GM12878 (cell line): ENCODE results near the gene KLHL5. TPM values are rescaled to one million over a fixed set of nuclear protein-coding genes. Genes with fewer than 3 reads are reported as not detected.

Source experiments
- ASH2L ChIP-seq: fragments of 300-600, 200-600 bp; sonication (generic); IDR thresholded peaks from 2 replicates; pipeline ENCODE4 v1.6.1; 2017; ENCODE audit warnings: low read depth, mild to moderate bottlenecking, borderline replicate concordance
- BRCA1 ChIP-seq: IDR thresholded peaks from 2 replicates; pipeline ENCODE4 v1.6.1; 2011; ENCODE audit warnings: low read depth, low read length, improper control_type of control experiment
- EGR1 ChIP-seq, 2 experiments: IDR thresholded peaks; 1 replicate in 1 of 2; 2 replicates in 1 of 2; pipeline ENCODE4 v1.6.1; 2011 to 2012; ENCODE audit warnings: low read depth in 2 of 2, low read length in 2 of 2, borderline replicate concordance in 1 of 2, mild to moderate bottlenecking in 1 of 2, moderate library complexity in 1 of 2
- ETV6 ChIP-seq, 2 experiments: fragments of 450-650 bp in 1 of 2; IDR thresholded peaks in 1 of 2; conservative IDR thresholded peaks in 1 of 2; 2 replicates each; pipeline ENCODE4 v1.6.1; 2014; ENCODE audit warnings: antibody characterized with exemption in 1 of 2, borderline replicate concordance in 1 of 2, low read depth in 1 of 2, mild to moderate bottlenecking in 1 of 2, moderate library complexity in 1 of 2
- FOXM1 ChIP-seq: IDR thresholded peaks from 2 replicates; pipeline ENCODE4 v1.6.1; 2012; ENCODE audit warnings: low read depth, mild to moderate bottlenecking, inconsistent platforms, low read length, moderate library complexity
- JUNB ChIP-seq: IDR thresholded peaks from 2 replicates; pipeline ENCODE4 v1.6.1; 2016; ENCODE audit warnings: antibody characterized with exemption, mild to moderate bottlenecking
- NFYA ChIP-seq: IDR thresholded peaks from 2 replicates; pipeline ENCODE4 v1.6.1; 2011; ENCODE audit warnings: low read depth, mild to moderate bottlenecking, low read length, improper control_type of control experiment, borderline replicate concordance
- NR2C1 ChIP-seq: fragments of 450-650 bp; IDR thresholded peaks from 2 replicates; pipeline ENCODE4 v1.6.1; 2017; ENCODE audit warnings: antibody characterized with exemption, mild to moderate bottlenecking, moderate library complexity
- PAX8 ChIP-seq: fragments of 450-650 bp; IDR thresholded peaks from 2 replicates; pipeline ENCODE4 v1.6.1; 2017; ENCODE audit warnings: mild to moderate bottlenecking, moderate library complexity
- POLR2A ChIP-seq: IDR thresholded peaks from 2 replicates; pipeline ENCODE4 v1.6.1; 2011; ENCODE audit warnings: low read depth, mild to moderate bottlenecking, low read length
- POU2F2 ChIP-seq: IDR thresholded peaks from 3 replicates; pipeline ENCODE4 v1.6.1; 2011; ENCODE audit warnings: low read depth, mild to moderate bottlenecking, low read length, borderline replicate concordance
- SMAD1 ChIP-seq: fragments of 450-650 bp; IDR thresholded peaks from 2 replicates; pipeline ENCODE4 v1.6.1; 2018; ENCODE audit warnings: mild to moderate bottlenecking, low read depth; ENCODE audit not compliant: partially characterized antibody
- TBL1XR1 ChIP-seq: IDR thresholded peaks from 2 replicates; pipeline ENCODE4 v1.6.1; 2012; ENCODE audit warnings: low read depth, low read length, improper control_type of control experiment
- TCF12 ChIP-seq: IDR thresholded peaks from 2 replicates; pipeline ENCODE4 v1.6.1; 2011; ENCODE audit warnings: low read depth, mild to moderate bottlenecking, low read length
- WRNIP1 ChIP-seq: IDR thresholded peaks from 2 replicates; pipeline ENCODE4 v1.6.1; 2011; ENCODE audit warnings: low read depth, low read length, improper control_type of control experiment, borderline replicate concordance
- YBX1 ChIP-seq: fragments of 450-650 bp; IDR thresholded peaks from 2 replicates; pipeline ENCODE4 v1.6.1; 2016; ENCODE audit warnings: antibody characterized with exemption
- polyA plus RNA-seq, 11 experiments: library from polyadenylated mRNA; depleted of rRNA in 4 of 11; unstranded in 6 of 11; stranded (reverse) in 5 of 11; fragments of >200 nt; fragmentation: Nextera tagmentation in 4 of 11; fragmentation: Illumina TruSeq in 1 of 11; extraction: Ambion mirVana in 4 of 11; extraction: Trizol in 1 of 11; gene quantifications; 1 replicate in 1 of 11; 2 replicates in 10 of 11; pipeline versions ENCODE4 v1.2.1 to v1.2.3, GENCODE V29; 2011 to 2016; ENCODE audit warnings: inconsistent platforms in 2 of 11, missing spikeins in 2 of 11, low read depth in 1 of 11
- total RNA-seq, 4 experiments: library from RNA; depleted of rRNA in 3 of 4; stranded (reverse); fragments of >200 nt in 3 of 4; fragmentation: Illumina TruSeq in 1 of 4; extraction: Trizol in 1 of 4; gene quantifications; 2 replicates each; pipeline versions ENCODE4 v1.2.1 to v1.2.3, GENCODE V29; 2013 to 2021
- TF ChIP-seq, protein P1 (sequence below): IDR thresholded peaks from 2 replicates; pipeline ENCODE4 v1.6.1; 2012; ENCODE audit warnings: low read length, inconsistent platforms
- TF ChIP-seq, protein P2 (sequence below): IDR thresholded peaks from 2 replicates; pipeline ENCODE4 v1.6.1; 2011; ENCODE audit warnings: mild to moderate bottlenecking, low read depth, low read length, moderate library complexity; ENCODE audit not compliant: insufficient replicate concordance
- TF ChIP-seq, protein P3 (sequence below): fragments of 450-650 bp; IDR thresholded peaks from 2 replicates; pipeline ENCODE4 v1.6.1; 2018; ENCODE audit warnings: mild to moderate bottlenecking, low read depth, moderate library complexity; ENCODE audit not compliant: partially characterized antibody
- TF ChIP-seq, protein P4 (sequence below): fragments of 450-650 bp; IDR thresholded peaks from 2 replicates; pipeline ENCODE4 v1.6.1; 2017; ENCODE audit warnings: low read depth, mild to moderate bottlenecking, moderate library complexity
- TF ChIP-seq, protein P5 (sequence below): IDR thresholded peaks from 2 replicates; pipeline ENCODE4 v1.6.1; 2012; ENCODE audit warnings: low read depth, low read length, improper control_type of control experiment

The KLHL5 gene
- total and polyA plus RNA-seq, 10 of the 15 experiments (the other 5 are each of a cell fraction or from before 2014, with no cell fraction given), result 4.7 to 27.3 (median 12.6) TPM

DNA sequence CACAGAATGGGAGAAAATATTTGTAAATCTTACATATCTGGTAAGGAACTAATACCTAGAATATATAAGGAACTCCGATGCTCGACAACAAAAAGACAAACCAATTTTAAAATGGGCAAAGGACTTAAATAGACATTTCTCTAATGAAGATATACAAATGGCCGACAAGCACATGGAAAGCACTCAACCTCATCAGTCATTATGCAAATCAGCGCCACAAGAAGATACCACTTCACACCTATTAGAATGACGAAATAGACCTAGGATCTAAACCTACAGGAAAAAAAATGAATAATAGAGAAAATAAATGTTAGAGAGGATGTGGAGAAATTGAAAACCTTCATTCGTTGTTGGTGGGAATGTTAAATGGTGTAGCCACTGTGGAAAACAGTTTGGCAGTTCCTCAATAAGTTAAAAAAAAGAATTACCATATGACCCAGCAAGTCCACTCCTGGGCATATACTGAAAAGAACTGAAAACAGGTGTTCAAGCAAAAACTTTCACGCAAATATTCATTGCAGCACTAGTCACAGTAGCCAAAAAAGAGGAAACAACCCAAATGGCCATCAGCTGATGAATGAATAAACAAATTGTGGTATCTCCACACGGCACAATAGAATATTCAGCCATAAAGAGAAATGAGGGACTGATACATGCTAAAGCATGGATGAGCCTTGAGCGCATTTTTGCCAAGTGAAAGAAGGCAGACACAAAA, 63.0 kb downstream of the KLHL5 start (continued):
- TF ChIP-seq, protein P1, sequence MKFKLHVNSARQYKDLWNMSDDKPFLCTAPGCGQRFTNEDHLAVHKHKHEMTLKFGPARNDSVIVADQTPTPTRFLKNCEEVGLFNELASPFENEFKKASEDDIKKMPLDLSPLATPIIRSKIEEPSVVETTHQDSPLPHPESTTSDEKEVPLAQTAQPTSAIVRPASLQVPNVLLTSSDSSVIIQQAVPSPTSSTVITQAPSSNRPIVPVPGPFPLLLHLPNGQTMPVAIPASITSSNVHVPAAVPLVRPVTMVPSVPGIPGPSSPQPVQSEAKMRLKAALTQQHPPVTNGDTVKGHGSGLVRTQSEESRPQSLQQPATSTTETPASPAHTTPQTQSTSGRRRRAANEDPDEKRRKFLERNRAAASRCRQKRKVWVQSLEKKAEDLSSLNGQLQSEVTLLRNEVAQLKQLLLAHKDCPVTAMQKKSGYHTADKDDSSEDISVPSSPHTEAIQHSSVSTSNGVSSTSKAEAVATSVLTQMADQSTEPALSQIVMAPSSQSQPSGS, result peak; percentile 11; the same call in 1 of the 2 replicates
- TF ChIP-seq JUNB, result no peak
- TF ChIP-seq ETV6 (conservative IDR thresholded peaks at IDR 0.05 in 1 of 2, IDR thresholded peaks at IDR 0.05 in 1 of 2; ENCODE audit: borderline replicate concordance in 1 of 2, low read depth in 1 of 2), result no peak
- no peak for TF ChIP-seq SMAD1
- TF ChIP-seq, protein P2, sequence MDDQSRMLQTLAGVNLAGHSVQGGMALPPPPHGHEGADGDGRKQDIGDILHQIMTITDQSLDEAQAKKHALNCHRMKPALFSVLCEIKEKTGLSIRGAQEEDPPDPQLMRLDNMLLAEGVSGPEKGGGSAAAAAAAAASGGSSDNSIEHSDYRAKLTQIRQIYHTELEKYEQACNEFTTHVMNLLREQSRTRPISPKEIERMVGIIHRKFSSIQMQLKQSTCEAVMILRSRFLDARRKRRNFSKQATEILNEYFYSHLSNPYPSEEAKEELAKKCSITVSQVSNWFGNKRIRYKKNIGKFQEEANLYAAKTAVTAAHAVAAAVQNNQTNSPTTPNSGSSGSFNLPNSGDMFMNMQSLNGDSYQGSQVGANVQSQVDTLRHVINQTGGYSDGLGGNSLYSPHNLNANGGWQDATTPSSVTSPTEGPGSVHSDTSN, result no peak
- TF ChIP-seq, protein P3, sequence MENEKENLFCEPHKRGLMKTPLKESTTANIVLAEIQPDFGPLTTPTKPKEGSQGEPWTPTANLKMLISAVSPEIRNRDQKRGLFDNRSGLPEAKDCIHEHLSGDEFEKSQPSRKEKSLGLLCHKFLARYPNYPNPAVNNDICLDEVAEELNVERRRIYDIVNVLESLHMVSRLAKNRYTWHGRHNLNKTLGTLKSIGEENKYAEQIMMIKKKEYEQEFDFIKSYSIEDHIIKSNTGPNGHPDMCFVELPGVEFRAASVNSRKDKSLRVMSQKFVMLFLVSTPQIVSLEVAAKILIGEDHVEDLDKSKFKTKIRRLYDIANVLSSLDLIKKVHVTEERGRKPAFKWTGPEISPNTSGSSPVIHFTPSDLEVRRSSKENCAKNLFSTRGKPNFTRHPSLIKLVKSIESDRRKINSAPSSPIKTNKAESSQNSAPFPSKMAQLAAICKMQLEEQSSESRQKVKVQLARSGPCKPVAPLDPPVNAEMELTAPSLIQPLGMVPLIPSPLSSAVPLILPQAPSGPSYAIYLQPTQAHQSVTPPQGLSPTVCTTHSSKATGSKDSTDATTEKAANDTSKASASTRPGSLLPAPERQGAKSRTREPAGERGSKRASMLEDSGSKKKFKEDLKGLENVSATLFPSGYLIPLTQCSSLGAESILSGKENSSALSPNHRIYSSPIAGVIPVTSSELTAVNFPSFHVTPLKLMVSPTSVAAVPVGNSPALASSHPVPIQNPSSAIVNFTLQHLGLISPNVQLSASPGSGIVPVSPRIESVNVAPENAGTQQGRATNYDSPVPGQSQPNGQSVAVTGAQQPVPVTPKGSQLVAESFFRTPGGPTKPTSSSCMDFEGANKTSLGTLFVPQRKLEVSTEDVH, result no peak
- no peak for TF ChIP-seq PAX8
- TF ChIP-seq, protein P4, sequence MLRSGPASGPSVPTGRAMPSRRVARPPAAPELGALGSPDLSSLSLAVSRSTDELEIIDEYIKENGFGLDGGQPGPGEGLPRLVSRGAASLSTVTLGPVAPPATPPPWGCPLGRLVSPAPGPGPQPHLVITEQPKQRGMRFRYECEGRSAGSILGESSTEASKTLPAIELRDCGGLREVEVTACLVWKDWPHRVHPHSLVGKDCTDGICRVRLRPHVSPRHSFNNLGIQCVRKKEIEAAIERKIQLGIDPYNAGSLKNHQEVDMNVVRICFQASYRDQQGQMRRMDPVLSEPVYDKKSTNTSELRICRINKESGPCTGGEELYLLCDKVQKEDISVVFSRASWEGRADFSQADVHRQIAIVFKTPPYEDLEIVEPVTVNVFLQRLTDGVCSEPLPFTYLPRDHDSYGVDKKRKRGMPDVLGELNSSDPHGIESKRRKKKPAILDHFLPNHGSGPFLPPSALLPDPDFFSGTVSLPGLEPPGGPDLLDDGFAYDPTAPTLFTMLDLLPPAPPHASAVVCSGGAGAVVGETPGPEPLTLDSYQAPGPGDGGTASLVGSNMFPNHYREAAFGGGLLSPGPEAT, result no peak
- TF ChIP-seq EGR1 (IDR thresholded peaks at IDR 0.05; ENCODE audit: borderline replicate concordance in 1 of 2, low read depth in 2 of 2, low read length in 2 of 2), result no peak
- no peak for TF ChIP-seq BRCA1
- TF ChIP-seq YBX1, result no peak
- TF ChIP-seq POU2F2, result peak; percentile 96
- TF ChIP-seq, protein P5, sequence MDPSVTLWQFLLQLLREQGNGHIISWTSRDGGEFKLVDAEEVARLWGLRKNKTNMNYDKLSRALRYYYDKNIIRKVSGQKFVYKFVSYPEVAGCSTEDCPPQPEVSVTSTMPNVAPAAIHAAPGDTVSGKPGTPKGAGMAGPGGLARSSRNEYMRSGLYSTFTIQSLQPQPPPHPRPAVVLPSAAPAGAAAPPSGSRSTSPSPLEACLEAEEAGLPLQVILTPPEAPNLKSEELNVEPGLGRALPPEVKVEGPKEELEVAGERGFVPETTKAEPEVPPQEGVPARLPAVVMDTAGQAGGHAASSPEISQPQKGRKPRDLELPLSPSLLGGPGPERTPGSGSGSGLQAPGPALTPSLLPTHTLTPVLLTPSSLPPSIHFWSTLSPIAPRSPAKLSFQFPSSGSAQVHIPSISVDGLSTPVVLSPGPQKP, result no peak
- no peak for TF ChIP-seq TBL1XR1
- no peak for TF ChIP-seq FOXM1
- no peak for TF ChIP-seq POLR2A
- TF ChIP-seq TCF12, result 0 out of 2 replicates have a peak, but pooled peaks have one; percentile 17
- TF ChIP-seq WRNIP1, result no peak
- no peak for TF ChIP-seq NFYA
- no peak for TF ChIP-seq ASH2L
- no peak for TF ChIP-seq NR2C1
